Stimulated activated CD4-positive, alpha-beta T cell treated with anti-CD3 and anti-CD28 coated beads, Interleukin-1b, Interleukin-23, amount 100 ng/mL, for 48 hours (primary cell): ENCODE data around the gene ZNF33A.
A peak's percentile ranks its signal among the peaks of the same experiment; 100 is the strongest.
"Not testable (repeated sequence)": the region's sequence is repeated elsewhere in the genome, so short reads cannot be mapped to it uniquely, and the experiment has no call there.

Experiments used
- DNase-seq: peaks from one replicate; pipeline ENCODE4 v3.0.0-alpha.2; 2020

The ZNF33A gene

GRCh38 chr10:38047666-38048065, 37.2 kb downstream of the ZNF33A start:
- DNase-seq, result no peak

GRCh38 chr10:38050212-38050611, 39.7 kb downstream of the ZNF33A start:
- no peak for DNase-seq

- DNase-seq, result no peak
Measured at GRCh38 chr10:38054361-38054797, 43.9 kb downstream of the ZNF33A start.

- not testable (repeated sequence) for DNase-seq
Measured at GRCh38 chr10:38055274-38055894, 44.9 kb downstream of the ZNF33A start.

- DNase-seq, result not testable (repeated sequence)
Measured at GRCh38 chr10:38069663-38070062, 59.2 kb downstream of the ZNF33A start.

- no peak for DNase-seq
Measured at GRCh38 chr10:38070501-38070900, 60.0 kb downstream of the ZNF33A start.

- DNase-seq, result no peak
Measured at GRCh38 chr10:38072552-38072951, 62.1 kb downstream of the ZNF33A start.

GRCh38 chr10:38076687-38077086, 66.2 kb downstream of the ZNF33A start:
- no peak for DNase-seq

- DNase-seq, result not testable (repeated sequence)
Measured at GRCh38 chr10:38093318-38093717, 82.8 kb downstream of the ZNF33A start.

GRCh38 chr10:38093816-38094157, 83.3 kb downstream of the ZNF33A start:
- DNase-seq, result no peak

- DNase-seq, result peak; percentile 92
Measured at GRCh38 chr10:38094158-38094926, 83.9 kb downstream of the ZNF33A start, which contains the start of gene ZNF37A. Gene ZNF37A, plus strand, starts transcription at chr10:38094337. Its CDS starts 2,281 bp downstream, at chr10:38096618.

- DNase-seq, result peak; percentile 3
Measured at GRCh38 chr10:38094927-38095574, 84.6 kb downstream of the ZNF33A start.

GRCh38 chr10:38102880-38103279, 92.4 kb downstream of the ZNF33A start:
- DNase-seq, result no peak

- DNase-seq, result no peak
Measured at GRCh38 chr10:38103756-38104155, 93.3 kb downstream of the ZNF33A start.

- no peak for DNase-seq
Measured at GRCh38 chr10:38112159-38112558, 101.7 kb downstream of the ZNF33A start.
